ENCODE data around the gene BRPF1. TPM values are rescaled to one million over a fixed set of nuclear protein-coding genes. Genes with fewer than 3 reads are reported as not detected.

BRPF1 gene, protein sequence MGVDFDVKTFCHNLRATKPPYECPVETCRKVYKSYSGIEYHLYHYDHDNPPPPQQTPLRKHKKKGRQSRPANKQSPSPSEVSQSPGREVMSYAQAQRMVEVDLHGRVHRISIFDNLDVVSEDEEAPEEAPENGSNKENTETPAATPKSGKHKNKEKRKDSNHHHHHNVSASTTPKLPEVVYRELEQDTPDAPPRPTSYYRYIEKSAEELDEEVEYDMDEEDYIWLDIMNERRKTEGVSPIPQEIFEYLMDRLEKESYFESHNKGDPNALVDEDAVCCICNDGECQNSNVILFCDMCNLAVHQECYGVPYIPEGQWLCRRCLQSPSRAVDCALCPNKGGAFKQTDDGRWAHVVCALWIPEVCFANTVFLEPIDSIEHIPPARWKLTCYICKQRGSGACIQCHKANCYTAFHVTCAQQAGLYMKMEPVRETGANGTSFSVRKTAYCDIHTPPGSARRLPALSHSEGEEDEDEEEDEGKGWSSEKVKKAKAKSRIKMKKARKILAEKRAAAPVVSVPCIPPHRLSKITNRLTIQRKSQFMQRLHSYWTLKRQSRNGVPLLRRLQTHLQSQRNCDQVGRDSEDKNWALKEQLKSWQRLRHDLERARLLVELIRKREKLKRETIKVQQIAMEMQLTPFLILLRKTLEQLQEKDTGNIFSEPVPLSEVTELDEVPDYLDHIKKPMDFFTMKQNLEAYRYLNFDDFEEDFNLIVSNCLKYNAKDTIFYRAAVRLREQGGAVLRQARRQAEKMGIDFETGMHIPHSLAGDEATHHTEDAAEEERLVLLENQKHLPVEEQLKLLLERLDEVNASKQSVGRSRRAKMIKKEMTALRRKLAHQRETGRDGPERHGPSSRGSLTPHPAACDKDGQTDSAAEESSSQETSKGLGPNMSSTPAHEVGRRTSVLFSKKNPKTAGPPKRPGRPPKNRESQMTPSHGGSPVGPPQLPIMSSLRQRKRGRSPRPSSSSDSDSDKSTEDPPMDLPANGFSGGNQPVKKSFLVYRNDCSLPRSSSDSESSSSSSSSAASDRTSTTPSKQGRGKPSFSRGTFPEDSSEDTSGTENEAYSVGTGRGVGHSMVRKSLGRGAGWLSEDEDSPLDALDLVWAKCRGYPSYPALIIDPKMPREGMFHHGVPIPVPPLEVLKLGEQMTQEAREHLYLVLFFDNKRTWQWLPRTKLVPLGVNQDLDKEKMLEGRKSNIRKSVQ (N-terminal part only)
- total RNA-seq: 10 to 100 TPM; 18.4 to 26.4 TPM
- 10 to 100 TPM in 1 of 2 donors, 1 to 10 TPM in 1; 8.3 to 13.7 TPM for polyA plus RNA-seq
- long read RNA-seq, donor 1, full-length matches to known transcripts: 1 of 10 reads
- long read RNA-seq, donor 1, partial matches to known transcripts: 9 of 10 reads
- long read RNA-seq, donor 1, other reads (novel, unspliced or antisense): 0 of 10 reads
- long read RNA-seq, donor 2: 0 reads
- long read RNA-seq, donor 3: 0 reads
- long read RNA-seq, donor 4: 0 reads
- long read RNA-seq, donor 5, full-length matches to known transcripts: 1 of 15 reads
- long read RNA-seq, donor 5, partial matches to known transcripts: 14 of 15 reads
- long read RNA-seq, donor 5, other reads (novel, unspliced or antisense): 0 of 15 reads

DNA sequence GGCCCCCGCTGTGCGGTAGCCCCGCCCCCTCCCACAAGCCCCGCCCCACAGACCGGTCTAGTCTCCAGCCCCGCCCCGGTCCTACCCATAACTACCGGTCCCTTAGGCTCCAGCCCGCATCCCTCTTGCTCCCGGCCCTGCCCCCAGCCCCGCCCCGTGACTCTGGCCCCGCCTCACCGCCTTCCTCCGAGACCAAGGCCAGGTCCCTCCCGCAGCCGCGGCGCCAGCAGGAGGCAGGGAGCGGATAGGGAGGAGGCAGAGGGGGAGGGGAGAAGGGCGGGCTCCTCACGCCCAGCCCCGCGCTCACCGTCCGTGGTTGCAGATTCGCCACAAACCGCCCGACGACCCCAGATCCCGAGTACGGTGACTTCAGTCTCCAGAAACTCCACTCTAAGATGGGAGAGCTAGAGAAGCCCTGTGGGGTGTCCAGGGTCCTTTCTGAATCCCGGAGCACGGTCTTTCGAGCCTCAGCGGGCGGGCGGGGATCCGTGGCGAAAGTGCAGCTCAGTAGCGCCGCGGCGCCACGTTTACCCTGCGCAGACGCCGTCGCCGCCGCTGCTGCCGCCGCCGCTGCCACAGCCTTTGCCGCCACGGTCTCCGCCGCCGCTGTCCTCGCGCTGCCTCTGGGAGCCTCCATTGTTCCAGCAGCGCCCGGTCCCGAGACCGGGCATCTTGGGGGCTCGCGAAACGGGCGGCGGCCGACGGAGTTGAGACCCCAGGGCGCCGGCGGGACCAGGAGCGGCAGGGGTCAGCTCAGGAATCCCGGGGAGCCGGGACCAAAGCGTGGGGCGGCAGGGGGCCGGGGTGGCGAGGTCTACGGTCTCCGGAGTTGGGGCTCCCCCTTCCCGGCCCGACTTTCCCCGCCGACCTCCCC, at the start of gene BRPF1:
Gene BRPF1, plus strand, starts transcription at position 530 of the 874 bp plus-strand sequence. CDS start 2,406 bp downstream, outside the sequence.
- H3K27ac ChIP-seq (ENCODE audit: low read depth in 1 of 2, low read length in 1 of 2): peak within 1 kb of the TSS; percentile 99
- H3K27me3 ChIP-seq (ENCODE audit: control insufficient read depth in 3 of 3, insufficient read depth in 3 of 3, low read length in 2 of 3): no peaks in the 10 kb centered on the region
- H3K9me3 ChIP-seq (ENCODE audit: control insufficient read depth in 4 of 4, insufficient read depth in 3 of 4, low read length in 3 of 4): no peaks in the 10 kb centered on the region
- TF ChIP-seq, protein P1, sequence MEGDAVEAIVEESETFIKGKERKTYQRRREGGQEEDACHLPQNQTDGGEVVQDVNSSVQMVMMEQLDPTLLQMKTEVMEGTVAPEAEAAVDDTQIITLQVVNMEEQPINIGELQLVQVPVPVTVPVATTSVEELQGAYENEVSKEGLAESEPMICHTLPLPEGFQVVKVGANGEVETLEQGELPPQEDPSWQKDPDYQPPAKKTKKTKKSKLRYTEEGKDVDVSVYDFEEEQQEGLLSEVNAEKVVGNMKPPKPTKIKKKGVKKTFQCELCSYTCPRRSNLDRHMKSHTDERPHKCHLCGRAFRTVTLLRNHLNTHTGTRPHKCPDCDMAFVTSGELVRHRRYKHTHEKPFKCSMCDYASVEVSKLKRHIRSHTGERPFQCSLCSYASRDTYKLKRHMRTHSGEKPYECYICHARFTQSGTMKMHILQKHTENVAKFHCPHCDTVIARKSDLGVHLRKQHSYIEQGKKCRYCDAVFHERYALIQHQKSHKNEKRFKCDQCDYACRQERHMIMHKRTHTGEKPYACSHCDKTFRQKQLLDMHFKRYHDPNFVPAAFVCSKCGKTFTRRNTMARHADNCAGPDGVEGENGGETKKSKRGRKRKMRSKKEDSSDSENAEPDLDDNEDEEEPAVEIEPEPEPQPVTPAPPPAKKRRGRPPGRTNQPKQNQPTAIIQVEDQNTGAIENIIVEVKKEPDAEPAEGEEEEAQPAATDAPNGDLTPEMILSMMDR (IDR thresholded peaks at IDR 0.05; ENCODE audit: control extremely low read depth, extremely low read depth): no peak
- ATAC-seq (ENCODE audit: insufficient read depth, low FRiP score) (peak; percentile 97), DNase-seq (peak; percentile 99 to 100 (median 100))
- peak within 1 kb of the TSS; percentile 93 for H3K4me3 ChIP-seq
- H3K36me3 ChIP-seq (ENCODE audit: control insufficient read depth in 4 of 4, insufficient read depth in 4 of 4, low read length in 4 of 4): peaks cover 0 to 11% (median 10%) of the 10 kb centered on the region in 4 donors
- peak within 1 kb of the TSS; percentile 55 to 57 for H3K9ac ChIP-seq (ENCODE audit: insufficient read depth in 1 of 2, low read length in 2 of 2)
- WGBS, 2 donors: 0 to 1% methylated on average over 79 to 88 of the region's 88 CpGs
- peaks cover 8 to 19% (median 14%) of the 10 kb centered on the region in 5 donors for H3K4me1 ChIP-seq (ENCODE audit: control insufficient read depth in 5 of 5, insufficient read depth in 5 of 5, low read length in 5 of 5)

GRCh38 chr3:9682096-9682495, 49.4 kb upstream of the BRPF1 start:
- Histone ChIP-seq H3K4me1 (ENCODE audit: control insufficient read depth in 5 of 5, insufficient read depth in 5 of 5, low read length in 5 of 5) (no peaks in the 10 kb centered on the region), H3K9me3 (ENCODE audit: control insufficient read depth in 4 of 4, insufficient read depth in 3 of 4, low read length in 3 of 4) (no peaks in the 10 kb centered on the region), H3K36me3 (ENCODE audit: control insufficient read depth in 4 of 4, insufficient read depth in 4 of 4, low read length in 4 of 4) (peaks cover 24 to 91% (median 33%) of the 10 kb centered on the region in 4 donors), H3K4me3 (no peak overlapping the region), H3K27me3 (ENCODE audit: control insufficient read depth in 3 of 3, insufficient read depth in 3 of 3, low read length in 2 of 3) (no peaks in the 10 kb centered on the region), H3K9ac (ENCODE audit: insufficient read depth in 1 of 2, low read length in 2 of 2) (no peak overlapping the region), H3K27ac (ENCODE audit: low read depth in 1 of 2, low read length in 1 of 2) (peak overlapping the region in 1 of 2 donors; percentile 33)
- no peak for DNase-seq
- TF ChIP-seq, protein P1 (IDR thresholded peaks at IDR 0.05; ENCODE audit: control extremely low read depth, extremely low read depth): no peak
- 87% methylated on average over 6 of the region's 6 CpGs for WGBS, 2 donors
- no peak for ATAC-seq (ENCODE audit: insufficient read depth, low FRiP score)
